HG03108 (cell line): Measurements from ENCODE around the gene KANSL2.

Experiments used
- ATAC-seq: cut with Tn5 transposase; IDR thresholded peaks from one replicate; pipeline ENCODE4 v1.9.1; 2021; ENCODE audit warnings: moderate library complexity; ENCODE audit not compliant: unreplicated experiment

Gene KANSL2

DNA sequence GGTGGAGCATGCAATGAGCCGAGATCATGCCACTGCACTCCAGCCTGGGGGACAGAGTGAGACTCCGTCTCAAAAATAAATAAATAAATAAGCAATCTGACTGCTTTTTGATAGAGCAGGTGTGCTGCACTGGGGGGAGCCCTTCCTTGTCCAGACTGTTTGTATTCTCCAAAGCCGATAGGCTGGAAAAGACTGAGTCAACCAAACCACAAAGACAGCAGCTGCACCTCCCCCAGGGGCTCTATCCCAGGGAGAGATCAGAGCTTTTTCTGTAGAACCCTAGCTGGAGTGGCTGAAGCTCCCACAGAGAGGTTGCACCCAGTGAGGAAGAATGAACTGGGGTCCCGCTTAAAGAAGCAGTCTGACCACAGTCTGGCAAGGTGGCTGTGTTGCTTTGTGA lies 66.4 kb downstream of the KANSL2 start:
- ATAC-seq: no peak

DNA sequence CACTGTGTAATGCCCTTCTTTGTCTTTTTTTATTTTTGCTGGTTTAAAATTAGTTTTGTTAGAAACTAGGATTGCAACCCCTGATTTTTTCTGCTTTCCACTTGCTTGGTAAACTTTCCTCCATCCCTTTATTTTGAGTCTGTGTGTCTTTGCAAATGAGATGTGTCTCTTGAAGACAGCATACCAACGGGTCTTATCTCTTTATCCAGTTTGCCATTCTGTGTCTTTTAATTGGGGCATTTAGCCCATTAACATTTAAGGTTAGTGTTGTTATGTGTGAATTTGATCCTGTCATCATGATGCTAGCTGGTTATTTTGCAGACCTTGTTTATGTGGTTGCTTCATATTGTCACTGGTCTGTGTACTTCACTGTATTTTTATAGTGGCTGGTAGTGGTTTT lies 68.7 kb downstream of the KANSL2 start:
- no peak for ATAC-seq
